Smooth muscle cell of the umbilical artery (primary cell): ENCODE measurements around the gene PACRGL. TPM values are rescaled to one million over a fixed set of nuclear protein-coding genes. Genes with fewer than 3 reads are reported as not detected.

ENCODE experiments used
- total RNA-seq: library from RNA; depleted of rRNA; stranded (reverse); fragments of >200 nt; gene quantifications from 2 replicates; pipeline ENCODE4 v1.2.3, GENCODE V29; 2014

PACRGL gene
- 23.5 and 31.4 TPM in 2 replicates for total RNA-seq

GRCh38 chr4:20700007-20700761 is at the start of gene PACRGL:
Gene PACRGL (plus strand): TSS chr4:20700458. CDS start chr4:20704482, 4,024 bp downstream.

